NCI-H2029 (cell line): Measurements from ENCODE around the gene DOCK1.
A peak's percentile ranks its signal among the peaks of the same experiment; 100 is the strongest.

Experiments
- DNase-seq: peaks from one replicate; lab custom pipeline; 2025; lab: John Stamatoyannopoulos, UW

DOCK1 gene

GRCh38 chr10:127088908-127089307 lies 183.7 kb downstream of the DOCK1 start:
- DNase-seq, result no peak

- DNase-seq, result no peak
Observed at GRCh38 chr10:127089446-127089845, 184.2 kb downstream of the DOCK1 start.

- no peak for DNase-seq
Observed at GRCh38 chr10:127090138-127090537, 184.9 kb downstream of the DOCK1 start.

- DNase-seq, result no peak
Observed at GRCh38 chr10:127091354-127091753, 186.1 kb downstream of the DOCK1 start.

- DNase-seq, result no peak
Observed at GRCh38 chr10:127092916-127093315, 187.7 kb downstream of the DOCK1 start.

GRCh38 chr10:127094984-127095383 lies 189.8 kb downstream of the DOCK1 start:
- DNase-seq, result no peak

- no peak for DNase-seq
Observed at GRCh38 chr10:127100983-127101615, 195.9 kb downstream of the DOCK1 start.

GRCh38 chr10:127102176-127102575 lies 196.9 kb downstream of the DOCK1 start:
- DNase-seq, result no peak

- DNase-seq, result no peak
Observed at GRCh38 chr10:127115100-127115499, 209.9 kb downstream of the DOCK1 start.

GRCh38 chr10:127117125-127117524 lies 211.9 kb downstream of the DOCK1 start:
- DNase-seq, result no peak

GRCh38 chr10:127118034-127118433 lies 212.8 kb downstream of the DOCK1 start:
- DNase-seq, result no peak

- DNase-seq, result no peak
Observed at GRCh38 chr10:127119936-127120335, 214.7 kb downstream of the DOCK1 start.

- no peak for DNase-seq
Observed at GRCh38 chr10:127122831-127123230, 217.6 kb downstream of the DOCK1 start.

- DNase-seq, result no peak
Observed at GRCh38 chr10:127123626-127124025, 218.4 kb downstream of the DOCK1 start.

GRCh38 chr10:127125331-127125730 lies 220.1 kb downstream of the DOCK1 start:
- no peak for DNase-seq

- DNase-seq, result no peak
Observed at GRCh38 chr10:127127822-127128221, 222.6 kb downstream of the DOCK1 start.

GRCh38 chr10:127129104-127129503 lies 223.9 kb downstream of the DOCK1 start:
- no peak for DNase-seq

GRCh38 chr10:127132451-127132850 lies 227.2 kb downstream of the DOCK1 start:
- peak; percentile 30 for DNase-seq

GRCh38 chr10:127133225-127133624 lies 228.0 kb downstream of the DOCK1 start:
- DNase-seq, result no peak

- no peak for DNase-seq
Observed at GRCh38 chr10:127133672-127134500, 228.7 kb downstream of the DOCK1 start.

- no peak for DNase-seq
Observed at GRCh38 chr10:127135844-127136577, 230.8 kb downstream of the DOCK1 start.

- no peak for DNase-seq
Observed at GRCh38 chr10:127137391-127137790, 232.2 kb downstream of the DOCK1 start.

- DNase-seq, result no peak
Observed at GRCh38 chr10:127142136-127142535, 236.9 kb downstream of the DOCK1 start.
